BLaER1 treated with 17β-estradiol and CSF1 and Interleukin-3, amounts not matched to agents 10 nM and 100 nM (cell line): ENCODE measurements around the gene SASH1.

ENCODE experiments used
- H3K27ac ChIP-seq, 11 experiments: shearing (Covaris generic); formaldehyde crosslinking; 2 replicates each; pipeline ENCODE4 v1.8.1; 2022
- H3K27me3 ChIP-seq, 11 experiments: shearing (Covaris generic); formaldehyde crosslinking; 2 replicates each; pipeline ENCODE4 v1.8.1; 2022
- H3K36me3 ChIP-seq, 11 experiments: shearing (Covaris generic); formaldehyde crosslinking; 2 replicates each; pipeline ENCODE4 v1.8.1; 2022
- H3K4me1 ChIP-seq, 10 experiments: shearing (Covaris generic); formaldehyde crosslinking; 2 replicates each; pipeline ENCODE4 v1.8.1; 2022
- H3K4me2 ChIP-seq, 11 experiments: shearing (Covaris generic); formaldehyde crosslinking; 2 replicates each; pipeline ENCODE4 v1.8.1; 2022
- H3K4me3 ChIP-seq, 10 experiments: shearing (Covaris generic); formaldehyde crosslinking; 2 replicates each; pipeline ENCODE4 v1.8.1; 2022
- H3K9ac ChIP-seq, 11 experiments: shearing (Covaris generic); formaldehyde crosslinking; 2 replicates each; pipeline ENCODE4 v1.8.1; 2022
- H3K9me3 ChIP-seq, 11 experiments: shearing (Covaris generic); formaldehyde crosslinking; replicated peaks in 1 of 11; 2 replicates each; pipeline ENCODE4 v1.8.1; 2022
- H4K20me1 ChIP-seq, 11 experiments: shearing (Covaris generic); formaldehyde crosslinking; 2 replicates each; pipeline ENCODE4 v1.8.1; 2022
- Cebpa-rat ChIP-seq, 11 experiments: shearing (Covaris generic); IDR thresholded peaks; 2 replicates each; pipeline ENCODE4 v1.8.1; 2022

SASH1 gene

GRCh38 chr6:148523551-148523950 is 180.9 kb downstream of the SASH1 start:
- H3K27ac ChIP-seq, result no peak overlapping the region
- H3K9ac ChIP-seq, result no peak overlapping the region
- peaks cover 0 to 3% (median 0%) of the 10 kb centered on the region in 11 experiments; a peak in 3 of 22 replicates for H4K20me1 ChIP-seq
- no peaks in the 10 kb centered on the region for H3K9me3 ChIP-seq
- TF ChIP-seq Cebpa-rat (IDR thresholded peaks at IDR 0.05), result no peak
- H3K27me3 ChIP-seq, result peaks cover 0 to 5% (median 0%) of the 10 kb centered on the region in 11 experiments; a peak in 1 of 22 replicates
- peaks cover 30 to 49% (median 39%) of the 10 kb centered on the region in 10 experiments for H3K4me1 ChIP-seq
- H3K4me2 ChIP-seq, result no peak overlapping the region
- no peak overlapping the region for H3K4me3 ChIP-seq
- peaks cover 0 to 17% (median 0%) of the 10 kb centered on the region in 11 experiments; a peak in 2 of 22 replicates for H3K36me3 ChIP-seq

GRCh38 chr6:148524471-148524882 is 181.8 kb downstream of the SASH1 start:
- Histone ChIP-seq H3K36me3 (peaks cover 0 to 22% (median 0%) of the 10 kb centered on the region in 11 experiments; a peak in 3 of 22 replicates), H3K27ac (no peak overlapping the region), H3K27me3 (no peaks in the 10 kb centered on the region), H3K4me3 (no peak overlapping the region), H3K4me1 (peaks cover 26 to 45% (median 33%) of the 10 kb centered on the region in 10 experiments), H3K9ac (no peak overlapping the region), H3K4me2 (peak overlapping the region in 6 of 11 experiments; percentile 0 to 53 (median 38); a peak in 8 of 22 replicates), H4K20me1 (peaks cover 0 to 3% (median 0%) of the 10 kb centered on the region in 11 experiments; a peak in 3 of 22 replicates), H3K9me3 (no peaks in the 10 kb centered on the region)
- no peak for TF ChIP-seq Cebpa-rat (IDR thresholded peaks at IDR 0.05)

- Histone ChIP-seq H3K36me3 (peaks cover 0 to 19% (median 0%) of the 10 kb centered on the region in 11 experiments; a peak in 3 of 22 replicates), H3K4me1 (peaks cover 21 to 40% (median 28%) of the 10 kb centered on the region in 10 experiments), H4K20me1 (peaks cover 0 to 1% (median 0%) of the 10 kb centered on the region in 11 experiments; a peak in 3 of 22 replicates), H3K9me3 (no peaks in the 10 kb centered on the region), H3K9ac (no peak overlapping the region), H3K4me2 (peak overlapping the region in 6 of 11 experiments; percentile 0 to 53 (median 38); a peak in 10 of 22 replicates), H3K27ac (no peak overlapping the region), H3K4me3 (no peak overlapping the region), H3K27me3 (no peaks in the 10 kb centered on the region)
- no peak for TF ChIP-seq Cebpa-rat (IDR thresholded peaks at IDR 0.05)
These were observed 182.3 kb downstream of the SASH1 start for GRCh38 chr6:148524976-148525375.

GRCh38 chr6:148525453-148525852 is 182.8 kb downstream of the SASH1 start:
- no peak for TF ChIP-seq Cebpa-rat (IDR thresholded peaks at IDR 0.05)
- H3K27ac ChIP-seq, result no peak overlapping the region
- H3K36me3 ChIP-seq, result peaks cover 0 to 19% (median 0%) of the 10 kb centered on the region in 11 experiments; a peak in 3 of 22 replicates
- no peaks in the 10 kb centered on the region for H3K9me3 ChIP-seq
- peak overlapping the region in 5 of 11 experiments; percentile 11 to 53 (median 41); a peak in 9 of 22 replicates for H3K4me2 ChIP-seq
- no peaks in the 10 kb centered on the region; a peak in 2 of 22 replicates for H4K20me1 ChIP-seq
- H3K9ac ChIP-seq, result no peak overlapping the region
- H3K4me1 ChIP-seq, result peaks cover 16 to 40% (median 25%) of the 10 kb centered on the region in 10 experiments
- H3K27me3 ChIP-seq, result no peaks in the 10 kb centered on the region
- H3K4me3 ChIP-seq, result no peak overlapping the region

- H3K4me3 ChIP-seq, result no peak overlapping the region
- H3K4me2 ChIP-seq, result no peak overlapping the region
- no peaks in the 10 kb centered on the region for H3K9me3 ChIP-seq
- TF ChIP-seq Cebpa-rat (IDR thresholded peaks at IDR 0.05), result no peak
- peaks cover 10 to 39% (median 24%) of the 10 kb centered on the region in 10 experiments for H3K4me1 ChIP-seq
- H4K20me1 ChIP-seq, result no peaks in the 10 kb centered on the region; a peak in 1 of 22 replicates
- peaks cover 0 to 19% (median 0%) of the 10 kb centered on the region in 11 experiments; a peak in 2 of 22 replicates for H3K36me3 ChIP-seq
- no peak overlapping the region for H3K27ac ChIP-seq
- no peak overlapping the region for H3K9ac ChIP-seq
- no peaks in the 10 kb centered on the region for H3K27me3 ChIP-seq
These were observed 183.5 kb downstream of the SASH1 start for GRCh38 chr6:148526145-148526544.

- Histone ChIP-seq H3K27me3 (no peaks in the 10 kb centered on the region), H3K27ac (no peak overlapping the region), H3K9ac (no peak overlapping the region), H3K4me3 (no peak overlapping the region), H4K20me1 (no peaks in the 10 kb centered on the region), H3K4me2 (no peak overlapping the region), H3K9me3 (no peaks in the 10 kb centered on the region), H3K36me3 (peaks cover 0 to 35% (median 0%) of the 10 kb centered on the region in 11 experiments; a peak in 4 of 22 replicates), H3K4me1 (peaks cover 0 to 29% (median 14%) of the 10 kb centered on the region in 10 experiments; a peak in 13 of 20 replicates)
- no peak for TF ChIP-seq Cebpa-rat (IDR thresholded peaks at IDR 0.05)
These were observed 185.7 kb downstream of the SASH1 start for GRCh38 chr6:148528292-148528691.

- H3K27ac ChIP-seq, result no peak overlapping the region
- peaks cover 0 to 42% (median 0%) of the 10 kb centered on the region in 11 experiments; a peak in 4 of 22 replicates for H3K36me3 ChIP-seq
- H3K4me2 ChIP-seq, result no peak overlapping the region
- peaks cover 0 to 29% (median 14%) of the 10 kb centered on the region in 10 experiments; a peak in 13 of 20 replicates for H3K4me1 ChIP-seq
- H3K9ac ChIP-seq, result no peak overlapping the region
- no peak overlapping the region for H3K4me3 ChIP-seq
- no peaks in the 10 kb centered on the region for H4K20me1 ChIP-seq
- H3K27me3 ChIP-seq, result no peaks in the 10 kb centered on the region
- no peak for TF ChIP-seq Cebpa-rat (IDR thresholded peaks at IDR 0.05)
- H3K9me3 ChIP-seq, result no peaks in the 10 kb centered on the region
These were observed 186.4 kb downstream of the SASH1 start for GRCh38 chr6:148529010-148529409.

- Histone ChIP-seq H4K20me1 (no peaks in the 10 kb centered on the region), H3K4me1 (peaks cover 0 to 18% (median 8%) of the 10 kb centered on the region in 10 experiments; a peak in 10 of 20 replicates), H3K27me3 (no peaks in the 10 kb centered on the region), H3K9me3 (no peaks in the 10 kb centered on the region), H3K9ac (no peak overlapping the region; a peak in 1 of 22 replicates), H3K27ac (peak overlapping the region in 1 of 11 experiments; percentile 20; a peak in 1 of 22 replicates), H3K4me3 (no peak overlapping the region; a peak in 1 of 20 replicates), H3K4me2 (peak overlapping the region in 8 of 11 experiments; percentile 9 to 68 (median 32); a peak in 16 of 22 replicates), H3K36me3 (peaks cover 0 to 57% (median 0%) of the 10 kb centered on the region in 11 experiments; a peak in 4 of 22 replicates)
- no peak for TF ChIP-seq Cebpa-rat (IDR thresholded peaks at IDR 0.05)
These were observed 187.8 kb downstream of the SASH1 start for GRCh38 chr6:148530394-148530953.

GRCh38 chr6:148530976-148531375 is 188.3 kb downstream of the SASH1 start:
- H3K27ac ChIP-seq, result peak overlapping the region in 1 of 11 experiments; percentile 20; a peak in 1 of 22 replicates
- peak overlapping the region in 5 of 11 experiments; percentile 28 to 68 (median 57); a peak in 10 of 22 replicates for H3K4me2 ChIP-seq
- no peak overlapping the region for H3K4me3 ChIP-seq
- H3K9ac ChIP-seq, result no peak overlapping the region
- TF ChIP-seq Cebpa-rat (IDR thresholded peaks at IDR 0.05), result no peak
- no peaks in the 10 kb centered on the region for H4K20me1 ChIP-seq
- peaks cover 0 to 62% (median 0%) of the 10 kb centered on the region in 11 experiments; a peak in 4 of 22 replicates for H3K36me3 ChIP-seq
- H3K9me3 ChIP-seq, result no peaks in the 10 kb centered on the region
- H3K4me1 ChIP-seq, result peaks cover 0 to 15% (median 7%) of the 10 kb centered on the region in 10 experiments; a peak in 9 of 20 replicates
- H3K27me3 ChIP-seq, result no peaks in the 10 kb centered on the region
